Karpas-422 (cell line): ENCODE results near the gene CALHM3. TPM values are rescaled to one million over a fixed set of nuclear protein-coding genes. Genes with fewer than 3 reads are reported as not detected.
A peak's percentile ranks its signal among the peaks of the same experiment; 100 is the strongest.

Experiments used
- DNase-seq: peaks from one replicate; pipeline ENCODE4 v3.0.0-alpha.2; 2015
- H2AFZ ChIP-seq: fragments of 200-600 bp; sonication (generic); 2 replicates; pipeline ENCODE4 v1.6.1; 2014; ENCODE audit warnings: antibody characterized with exemption, low read length, mixed read lengths
- H3K27ac ChIP-seq: fragments of 200-600 bp; sonication (generic); 2 replicates; pipeline ENCODE4 v1.5.1; 2014; ENCODE audit warnings: mild to moderate bottlenecking, low read length, moderate library complexity
- H3K27me3 ChIP-seq: fragments of 200-600 bp; sonication (generic); 2 replicates; pipeline ENCODE4 v1.6.1; 2014; ENCODE audit warnings: low read length, mixed read lengths
- H3K36me3 ChIP-seq: fragments of 200-600 bp; sonication (generic); 2 replicates; pipeline ENCODE4 v1.6.1; 2014; ENCODE audit warnings: low read length, mixed read lengths; ENCODE audit not compliant: insufficient read depth
- H3K4me1 ChIP-seq: fragments of 200-600 bp; sonication (generic); 2 replicates; pipeline ENCODE4 v1.6.1; 2014; ENCODE audit warnings: mild to moderate bottlenecking, low read length, mixed read lengths
- H3K4me2 ChIP-seq: fragments of 200-600 bp; sonication (generic); 2 replicates; pipeline ENCODE4 v1.6.1; 2014; ENCODE audit warnings: low read length, low read depth, mild to moderate bottlenecking; ENCODE audit not compliant: poor library complexity, severe bottlenecking
- H3K4me3 ChIP-seq: fragments of 200-600 bp; sonication (generic); 2 replicates; pipeline ENCODE4 v1.5.1; 2014; ENCODE audit warnings: mild to moderate bottlenecking, antibody characterized with exemption, low read length, mixed read lengths
- H3K79me2 ChIP-seq: fragments of 200-600 bp; sonication (generic); 2 replicates; pipeline ENCODE4 v1.6.1; 2014; ENCODE audit warnings: mild to moderate bottlenecking, low read length, mixed read lengths
- H3K9ac ChIP-seq: fragments of 200-600 bp; sonication (generic); 2 replicates; pipeline ENCODE4 v1.6.0; 2014; ENCODE audit warnings: low read length
- H3K9me2 ChIP-seq: fragments of 200-600 bp; sonication (generic), shearing (Covaris generic); replicated peaks from 2 replicates; pipeline ENCODE4 v1.6.0; 2014; ENCODE audit warnings: mild to moderate bottlenecking, low read length, moderate library complexity; ENCODE audit not compliant: insufficient read depth
- H3K9me3 ChIP-seq: fragments of 300-700, 200-600 bp; sonication (generic); 2 replicates; pipeline ENCODE4 v1.6.1; 2014; ENCODE audit warnings: low read length, mixed read lengths
- H4K20me1 ChIP-seq: fragments of 200-600 bp; sonication (generic); 2 replicates; pipeline ENCODE4 v1.6.1; 2014; ENCODE audit warnings: mild to moderate bottlenecking, antibody characterized with exemption, low read length, low read depth; ENCODE audit not compliant: insufficient read depth
- total RNA-seq: library from RNA; depleted of rRNA; stranded (reverse); fragments of >200 nt; shearing (Covaris generic); gene quantifications from 2 replicates; pipeline ENCODE4 v1.2.3, GENCODE V29; 2014; ENCODE audit warnings: low replicate concordance

Gene CALHM3
- total RNA-seq, 1 experiment from 2014 or later = 0.30 TPM

DNA sequence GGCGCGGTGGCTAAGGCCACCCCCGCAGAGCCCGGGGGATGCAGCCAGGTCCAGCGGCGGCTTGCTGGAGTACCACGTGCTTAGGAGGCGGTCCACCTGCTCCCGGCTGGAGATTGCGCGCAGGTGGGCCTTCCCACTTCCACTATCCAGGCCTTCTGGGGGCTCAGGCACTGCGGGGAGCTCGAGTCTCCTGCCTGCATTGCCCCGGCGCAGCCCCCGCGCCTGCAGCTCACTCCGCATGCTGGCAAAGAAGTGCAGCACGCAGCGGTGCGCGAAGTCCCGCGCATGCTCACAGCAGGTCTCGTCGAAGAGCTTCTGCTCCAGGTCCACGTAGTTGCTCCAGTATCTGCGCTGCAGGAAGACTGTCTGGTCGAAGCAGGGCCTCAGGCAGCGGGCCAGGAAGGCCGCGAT lies 5.8 kb downstream of the CALHM3 start:
- H3K9ac ChIP-seq = no peak overlapping the region
- no peaks in the 10 kb centered on the region for H3K36me3 ChIP-seq
- no peaks in the 10 kb centered on the region for H4K20me1 ChIP-seq
- no peak overlapping the region for H3K4me3 ChIP-seq
- H3K4me1 ChIP-seq = peaks cover 40% of the 10 kb centered on the region
- H3K4me2 ChIP-seq = no peak overlapping the region
- no peaks in the 10 kb centered on the region for H3K79me2 ChIP-seq
- H3K27ac ChIP-seq = no peak overlapping the region
- DNase-seq = no peak
- no peaks in the 10 kb centered on the region for H3K27me3 ChIP-seq
- H3K9me3 ChIP-seq = no peaks in the 10 kb centered on the region
- no peak overlapping the region for H2AFZ ChIP-seq
- H3K9me2 ChIP-seq = no peaks in the 10 kb centered on the region

DNA sequence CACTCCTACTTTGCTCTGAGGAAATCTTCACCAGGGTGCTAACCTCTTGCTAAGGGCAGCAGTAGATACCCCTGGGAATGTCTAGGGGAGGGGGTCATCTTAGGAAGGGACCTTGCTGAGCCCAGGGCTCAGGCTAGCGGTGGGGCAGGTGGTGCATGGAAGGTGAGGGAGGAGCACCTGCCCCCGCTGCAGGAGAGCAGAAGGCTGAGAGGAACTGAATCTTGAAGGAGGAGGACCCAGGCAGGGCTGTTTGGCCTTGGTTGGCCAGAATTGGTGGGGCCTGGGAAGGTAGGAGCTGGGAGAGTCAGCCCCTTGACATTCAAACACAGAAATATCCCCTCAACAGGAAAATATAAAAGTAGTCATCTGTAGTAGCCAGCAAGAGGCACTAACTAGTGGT lies 7.0 kb downstream of the CALHM3 start:
- Histone ChIP-seq H3K9me2 (no peaks in the 10 kb centered on the region), H4K20me1 (no peaks in the 10 kb centered on the region), H2AFZ (peak overlapping the region; percentile 17), H3K79me2 (no peaks in the 10 kb centered on the region), H3K9ac (peak overlapping the region; percentile 68), H3K27ac (peak overlapping the region; percentile 91), H3K4me2 (peak overlapping the region; percentile 76), H3K4me3 (peak overlapping the region; percentile 57), H3K27me3 (no peaks in the 10 kb centered on the region), H3K4me1 (peaks cover 51% of the 10 kb centered on the region), H3K36me3 (no peaks in the 10 kb centered on the region), H3K9me3 (no peaks in the 10 kb centered on the region)
- DNase-seq = peak; percentile 84

DNA sequence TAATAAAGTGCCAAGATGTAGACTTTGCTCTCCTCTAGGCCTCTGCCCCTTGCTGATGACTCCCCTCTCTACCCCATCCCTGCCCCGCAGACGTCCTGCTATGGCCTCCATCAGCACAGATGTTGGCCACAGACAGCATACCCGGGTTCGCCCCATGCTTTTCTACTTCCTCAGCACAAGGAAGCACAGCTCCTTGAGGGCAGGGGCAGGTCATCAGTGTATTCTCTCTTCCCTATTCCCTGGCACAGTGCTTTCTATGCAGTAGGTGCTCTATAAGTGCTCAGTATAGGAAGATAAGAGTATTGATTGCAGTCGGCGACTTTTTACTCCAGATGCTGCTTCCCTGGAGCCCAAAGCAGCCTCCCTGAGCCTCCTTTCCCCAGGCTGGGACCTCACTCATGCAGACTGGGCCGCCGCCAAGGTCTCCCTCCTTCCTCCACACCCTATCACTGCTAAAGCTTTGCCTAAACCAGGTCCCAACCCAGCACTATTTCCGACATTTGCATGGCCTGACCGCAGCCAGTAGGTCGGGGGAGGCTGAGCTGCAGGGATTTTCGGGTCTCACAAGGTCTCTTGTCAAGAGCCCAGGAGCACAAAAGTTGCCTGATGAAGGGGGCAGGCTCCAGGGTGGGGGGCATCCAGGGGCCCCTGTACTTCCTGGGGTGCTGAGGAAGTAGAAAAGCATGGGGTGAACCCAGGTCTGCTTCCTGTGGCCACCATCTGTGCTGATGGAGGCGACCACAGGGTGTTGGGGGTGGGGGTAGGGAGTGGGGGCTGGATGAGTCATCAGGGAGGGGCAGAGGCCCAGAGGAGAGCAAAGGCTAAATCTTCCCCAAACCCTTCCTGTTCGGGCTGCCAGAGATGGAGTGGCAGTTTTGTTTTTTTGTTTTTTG lies 8.0 kb downstream of the CALHM3 start:
- peaks cover 54% of the 10 kb centered on the region for H3K4me1 ChIP-seq
- no peaks in the 10 kb centered on the region for H3K79me2 ChIP-seq
- no peaks in the 10 kb centered on the region for H3K36me3 ChIP-seq
- no peaks in the 10 kb centered on the region for H3K9me3 ChIP-seq
- H4K20me1 ChIP-seq = no peaks in the 10 kb centered on the region
- peak overlapping the region; percentile 91 for H3K27ac ChIP-seq
- peak; percentile 96 for DNase-seq
- peak overlapping the region; percentile 57 for H3K4me3 ChIP-seq
- peak overlapping the region; percentile 76 for H3K4me2 ChIP-seq
- no peaks in the 10 kb centered on the region for H3K9me2 ChIP-seq
- H3K27me3 ChIP-seq = no peaks in the 10 kb centered on the region
- peak overlapping the region; percentile 9; the same call in 1 of the 2 replicates for H2AFZ ChIP-seq
- H3K9ac ChIP-seq = peak overlapping the region; percentile 68

DNA sequence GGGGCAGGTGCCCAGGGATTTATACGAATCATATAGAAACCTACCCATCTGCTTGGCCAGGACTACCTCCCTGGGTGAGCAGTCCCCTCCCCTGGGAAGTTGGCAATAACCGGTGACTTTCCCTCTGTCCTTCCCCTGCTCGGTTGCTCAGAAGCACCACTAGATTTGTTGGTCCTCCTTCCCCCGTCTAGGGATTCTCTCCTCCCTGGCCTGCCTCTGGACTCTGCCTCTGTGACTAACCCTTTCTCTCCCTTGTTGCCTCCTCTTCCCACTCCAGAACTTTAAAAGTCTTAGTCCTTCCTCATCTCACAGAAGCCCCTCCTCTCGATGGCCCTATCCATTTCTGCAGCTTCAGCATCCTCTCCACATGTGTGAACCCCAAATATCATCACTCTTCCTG lies 9.8 kb downstream of the CALHM3 start:
- no peaks in the 10 kb centered on the region for H3K27me3 ChIP-seq
- DNase-seq = no peak
- H2AFZ ChIP-seq = no peak overlapping the region
- no peaks in the 10 kb centered on the region for H3K9me2 ChIP-seq
- H3K4me3 ChIP-seq = no peak overlapping the region
- no peaks in the 10 kb centered on the region for H3K79me2 ChIP-seq
- H3K9ac ChIP-seq = no peak overlapping the region
- no peak overlapping the region for H3K27ac ChIP-seq
- no peaks in the 10 kb centered on the region for H3K36me3 ChIP-seq
- no peak overlapping the region for H3K4me2 ChIP-seq
- H4K20me1 ChIP-seq = no peaks in the 10 kb centered on the region
- peaks cover 61% of the 10 kb centered on the region for H3K4me1 ChIP-seq
- no peaks in the 10 kb centered on the region for H3K9me3 ChIP-seq

DNA sequence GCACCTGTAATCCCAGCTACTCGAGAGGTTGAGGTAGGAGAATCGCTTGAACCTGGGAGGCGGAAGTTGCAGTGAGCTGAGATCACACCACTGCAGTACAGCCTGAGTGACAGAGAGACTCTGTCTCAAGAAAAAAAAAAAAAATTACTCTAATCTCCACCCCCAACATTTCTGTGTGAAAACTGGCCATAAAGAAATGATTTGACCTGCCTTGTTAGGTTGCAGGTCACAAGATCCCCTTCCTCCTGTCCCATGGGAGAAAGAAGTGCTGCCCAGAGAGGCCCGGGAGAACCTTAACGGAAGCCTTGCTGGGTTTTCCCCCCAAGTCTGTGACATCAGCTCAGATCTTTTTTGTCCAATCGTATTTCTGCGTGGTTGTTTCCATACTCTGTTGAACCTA lies 11.6 kb downstream of the CALHM3 start:
- Histone ChIP-seq H3K9me3 (no peaks in the 10 kb centered on the region), H3K4me3 (no peak overlapping the region), H3K9ac (no peak overlapping the region), H3K27me3 (no peaks in the 10 kb centered on the region), H3K4me2 (no peak overlapping the region), H3K36me3 (no peaks in the 10 kb centered on the region), H4K20me1 (no peaks in the 10 kb centered on the region), H3K27ac (no peak overlapping the region), H2AFZ (0 out of 2 replicates have a peak overlapping the region, but pooled peaks have one; percentile 48), H3K9me2 (no peaks in the 10 kb centered on the region), H3K79me2 (no peaks in the 10 kb centered on the region), H3K4me1 (peaks cover 62% of the 10 kb centered on the region)
- no peak for DNase-seq

DNA sequence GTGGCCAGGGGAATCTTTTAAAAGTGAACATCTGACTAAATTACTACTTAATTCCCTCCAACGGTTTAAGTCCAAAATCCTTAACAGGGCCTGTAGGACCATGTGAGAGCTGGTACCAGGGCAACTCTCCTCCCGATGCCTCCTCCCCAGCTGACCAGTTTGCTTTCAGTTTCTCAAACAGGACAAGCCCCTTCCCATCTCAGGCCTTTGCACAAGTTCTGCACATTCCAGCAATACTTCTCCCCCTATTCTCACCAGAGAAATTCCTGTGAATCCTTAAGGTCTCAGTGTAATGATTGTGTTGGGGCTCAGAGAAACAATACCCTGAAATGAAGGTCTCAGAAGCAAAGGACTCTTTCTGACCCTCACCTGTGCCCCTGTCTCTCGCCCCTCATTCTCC lies 12.3 kb downstream of the CALHM3 start:
- Histone ChIP-seq H3K79me2 (no peaks in the 10 kb centered on the region), H4K20me1 (no peaks in the 10 kb centered on the region), H3K9me3 (no peaks in the 10 kb centered on the region), H3K9ac (no peak overlapping the region), H3K4me1 (peaks cover 55% of the 10 kb centered on the region), H3K9me2 (no peaks in the 10 kb centered on the region), H3K4me2 (no peak overlapping the region), H3K27me3 (no peaks in the 10 kb centered on the region), H3K4me3 (no peak overlapping the region), H3K27ac (no peak overlapping the region), H3K36me3 (no peaks in the 10 kb centered on the region), H2AFZ (peak overlapping the region; percentile 56; the same call in 1 of the 2 replicates)
- DNase-seq = no peak

DNA sequence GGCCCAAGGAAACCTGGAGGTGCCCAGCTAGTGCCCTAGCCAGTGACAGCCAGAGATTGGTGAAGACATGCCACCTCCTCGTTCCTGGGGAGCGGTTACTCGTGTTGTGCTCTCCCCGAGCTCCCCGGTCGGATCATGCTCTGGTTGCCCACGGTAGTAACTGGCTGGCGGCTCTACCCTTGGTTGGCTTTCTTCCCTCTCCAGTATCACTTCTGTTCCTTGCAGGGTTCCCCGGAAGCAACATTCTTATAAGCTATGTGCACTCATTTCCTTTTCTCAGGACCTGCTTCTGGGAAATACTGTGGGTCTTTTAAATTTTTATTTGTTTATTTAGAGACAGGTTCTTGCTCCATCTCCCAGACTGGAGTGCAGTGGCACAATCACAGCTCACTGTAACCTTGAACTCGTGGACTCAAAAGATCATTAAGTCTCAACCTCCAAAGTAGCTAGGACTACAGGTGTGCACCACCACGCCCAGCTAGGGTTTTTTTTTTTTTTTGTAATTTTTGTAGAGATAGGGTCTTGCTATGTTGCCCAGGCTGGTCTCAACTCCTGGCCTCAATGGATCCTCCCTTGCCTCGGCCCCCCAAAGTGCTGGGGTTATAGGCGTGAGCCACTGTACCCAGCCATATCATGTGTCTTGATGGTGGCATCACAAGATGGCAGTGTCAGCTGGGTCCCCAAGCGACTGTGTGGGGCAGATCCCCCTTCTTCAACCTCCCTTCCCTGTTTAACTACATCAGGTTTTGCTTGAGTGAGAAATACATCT lies 13.4 kb downstream of the CALHM3 start:
- Histone ChIP-seq H3K9me3 (no peaks in the 10 kb centered on the region), H2AFZ (no peak overlapping the region), H3K36me3 (no peaks in the 10 kb centered on the region), H3K4me3 (no peak overlapping the region), H3K79me2 (no peaks in the 10 kb centered on the region), H3K27ac (no peak overlapping the region), H3K9ac (no peak overlapping the region), H3K27me3 (no peaks in the 10 kb centered on the region), H3K4me2 (no peak overlapping the region), H3K9me2 (no peaks in the 10 kb centered on the region), H4K20me1 (no peaks in the 10 kb centered on the region), H3K4me1 (peaks cover 44% of the 10 kb centered on the region)
- no peak for DNase-seq

DNA sequence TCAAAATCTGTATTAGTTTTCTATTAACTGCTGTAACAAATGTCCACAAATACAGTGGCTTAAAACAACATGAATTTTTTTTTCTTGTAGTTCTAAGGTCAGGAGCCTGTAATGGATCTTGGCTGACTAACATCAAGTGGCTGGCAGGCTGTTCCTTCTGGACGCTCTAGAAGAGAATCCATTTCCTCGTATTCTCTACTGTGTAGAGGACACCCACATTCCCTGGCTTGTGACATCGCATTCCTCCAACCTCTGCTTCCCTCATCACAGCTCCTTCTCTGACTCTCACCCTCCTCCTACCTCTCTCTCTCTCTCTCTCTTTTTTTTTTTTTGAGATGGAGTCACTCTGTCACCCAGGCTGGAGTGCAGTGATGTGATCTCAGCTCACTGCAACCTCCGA lies 15.5 kb downstream of the CALHM3 start:
- Histone ChIP-seq H3K4me2 (no peak overlapping the region), H2AFZ (no peak overlapping the region), H3K9me3 (no peaks in the 10 kb centered on the region), H3K4me3 (no peak overlapping the region), H3K9me2 (no peaks in the 10 kb centered on the region), H3K27ac (no peak overlapping the region), H3K36me3 (no peaks in the 10 kb centered on the region), H3K4me1 (peaks cover 51% of the 10 kb centered on the region), H3K79me2 (no peaks in the 10 kb centered on the region), H4K20me1 (no peaks in the 10 kb centered on the region), H3K9ac (no peak overlapping the region), H3K27me3 (no peaks in the 10 kb centered on the region)
- no peak for DNase-seq
